Progenitor cell of endocrine pancreas (in vitro differentiated cells): ENCODE measurements around the gene KATNB1. TPM values are rescaled to one million over a fixed set of nuclear protein-coding genes. Genes with fewer than 3 reads are reported as not detected.

ENCODE experiments used
- DNase-seq: peaks from one replicate; pipeline ENCODE4 v3.0.0; 2021; ENCODE audit warnings: low spot score; ENCODE audit not compliant: unreplicated experiment
- H3K27ac Mint-ChIP-seq: 2 replicates; pipeline ENCODE4 v1.8.0; 2021; ENCODE audit warnings: mild to moderate bottlenecking, moderate library complexity, mixed read lengths
- H3K27me3 Mint-ChIP-seq: 2 replicates; pipeline ENCODE4 v1.8.0; 2021; ENCODE audit warnings: mixed read lengths
- H3K36me3 Mint-ChIP-seq: 2 replicates; pipeline ENCODE4 v1.8.0; 2022; ENCODE audit warnings: mixed read lengths; ENCODE audit not compliant: insufficient read depth
- H3K4me1 Mint-ChIP-seq: 2 replicates; pipeline ENCODE4 v1.8.0; 2021; ENCODE audit warnings: low read depth, mixed read lengths
- H3K4me3 Mint-ChIP-seq: 2 replicates; pipeline ENCODE4 v1.8.0; 2021; ENCODE audit warnings: low read depth, mild to moderate bottlenecking, moderate library complexity, mixed read lengths
- H3K9me3 Mint-ChIP-seq: 2 replicates; pipeline ENCODE4 v1.8.0; 2021; ENCODE audit warnings: low read depth, mixed read lengths
- CTCF ChIP-seq: fragments of 200-600 bp; sonication (generic); IDR thresholded peaks from one replicate; pipeline ENCODE4 v1.5.0; 2021; ENCODE audit warnings: antibody characterized with exemption, mild to moderate bottlenecking; ENCODE audit not compliant: unreplicated experiment
- total RNA-seq: library from RNA; stranded (reverse); gene quantifications from 2 replicates; pipeline ENCODE4 v1.2.1, GENCODE V29; 2021

The KATNB1 gene
- total RNA-seq, 1 donor from 2014 or later, result 32.0 TPM

- no peaks in the 10 kb centered on the region for H3K36me3 Mint-ChIP-seq
- no peak for TF ChIP-seq CTCF
- H3K4me3 Mint-ChIP-seq, result no peak overlapping the region
- peak overlapping the region; percentile 93 for H3K27ac Mint-ChIP-seq
- DNase-seq, result no peak
- H3K4me1 Mint-ChIP-seq, result peaks cover 37% of the 10 kb centered on the region
- H3K27me3 Mint-ChIP-seq, result no peaks in the 10 kb centered on the region
- no peaks in the 10 kb centered on the region for H3K9me3 Mint-ChIP-seq
These were observed 32.1 kb upstream of the KATNB1 start for GRCh38 chr16:57703416-57704010.

- H3K9me3 Mint-ChIP-seq, result no peaks in the 10 kb centered on the region
- no peaks in the 10 kb centered on the region for H3K36me3 Mint-ChIP-seq
- H3K27me3 Mint-ChIP-seq, result no peaks in the 10 kb centered on the region
- peaks cover 35% of the 10 kb centered on the region for H3K4me1 Mint-ChIP-seq
- peak overlapping the region; percentile 88 for H3K27ac Mint-ChIP-seq
- no peak for DNase-seq
- no peak for TF ChIP-seq CTCF
- H3K4me3 Mint-ChIP-seq, result peak overlapping the region; percentile 1
These were observed 31.3 kb upstream of the KATNB1 start for GRCh38 chr16:57704011-57704904.

GRCh38 chr16:57704905-57705852, 30.4 kb upstream of the KATNB1 start:
- TF ChIP-seq CTCF, result no peak
- H3K36me3 Mint-ChIP-seq, result no peaks in the 10 kb centered on the region
- peak overlapping the region; percentile 88 for H3K27ac Mint-ChIP-seq
- peaks cover 33% of the 10 kb centered on the region for H3K4me1 Mint-ChIP-seq
- H3K27me3 Mint-ChIP-seq, result no peaks in the 10 kb centered on the region
- no peak for DNase-seq
- no peak overlapping the region for H3K4me3 Mint-ChIP-seq
- no peaks in the 10 kb centered on the region for H3K9me3 Mint-ChIP-seq

- H3K4me3 Mint-ChIP-seq, result no peak overlapping the region
- H3K9me3 Mint-ChIP-seq, result no peaks in the 10 kb centered on the region
- peaks cover 24% of the 10 kb centered on the region for H3K4me1 Mint-ChIP-seq
- DNase-seq, result no peak
- no peak overlapping the region for H3K27ac Mint-ChIP-seq
- TF ChIP-seq CTCF, result no peak
- no peaks in the 10 kb centered on the region for H3K36me3 Mint-ChIP-seq
- H3K27me3 Mint-ChIP-seq, result no peaks in the 10 kb centered on the region
These were observed 28.9 kb upstream of the KATNB1 start for GRCh38 chr16:57706717-57707116.

- Mint-ChIP-seq H3K27ac (no peak overlapping the region), H3K4me3 (no peak overlapping the region), H3K4me1 (peaks cover 18% of the 10 kb centered on the region), H3K9me3 (no peaks in the 10 kb centered on the region), H3K36me3 (no peaks in the 10 kb centered on the region), H3K27me3 (no peaks in the 10 kb centered on the region)
- TF ChIP-seq CTCF, result no peak
- DNase-seq, result no peak
These were observed 28.2 kb upstream of the KATNB1 start for GRCh38 chr16:57707331-57707730.
